HG02840 (cell line): ENCODE data around the gene MAPKAPK3.
A peak's percentile ranks its signal among the peaks of the same experiment; 100 is the strongest.

Source experiments
- ATAC-seq: cut with Tn5 transposase; IDR thresholded peaks from one replicate; pipeline ENCODE4 v1.9.1; 2021; ENCODE audit warnings: mild to moderate bottlenecking, moderate library complexity, moderate number of reproducible peaks; ENCODE audit not compliant: unreplicated experiment, low FRiP score

Gene MAPKAPK3

GRCh38 chr3:50607271-50608091 lies 9.5 kb upstream of the MAPKAPK3 start:
- no peak for ATAC-seq

GRCh38 chr3:50608278-50608677 lies 8.7 kb upstream of the MAPKAPK3 start:
- ATAC-seq = no peak

- ATAC-seq = no peak
These were observed 7.7 kb upstream of the MAPKAPK3 start for GRCh38 chr3:50609071-50609762.

GRCh38 chr3:50609763-50610085 lies 7.2 kb upstream of the MAPKAPK3 start:
- no peak for ATAC-seq

- ATAC-seq = no peak
These were observed 6.6 kb upstream of the MAPKAPK3 start for GRCh38 chr3:50610181-50610971.

- no peak for ATAC-seq
These were observed 5.9 kb upstream of the MAPKAPK3 start for GRCh38 chr3:50610992-50611463.

- ATAC-seq = peak; percentile 78
These were observed 5.3 kb upstream of the MAPKAPK3 start, which contains the start of gene CISH for GRCh38 chr3:50611464-50612233. CISH (minus strand) TSS chr3:50611774; CDS start chr3:50611650, 124 bp downstream.

- no peak for ATAC-seq
These were observed 4.6 kb upstream of the MAPKAPK3 start for GRCh38 chr3:50612234-50612882.

GRCh38 chr3:50612970-50613846 lies 3.7 kb upstream of the MAPKAPK3 start:
- ATAC-seq = no peak

- ATAC-seq = no peak
These were observed 1.8 kb upstream of the MAPKAPK3 start for GRCh38 chr3:50615190-50615589.

GRCh38 chr3:50616003-50616769 lies 765 bp upstream of the MAPKAPK3 start:
- ATAC-seq = peak; percentile 19

- peak; percentile 69 for ATAC-seq
These were observed 218 bp upstream of the MAPKAPK3 start for GRCh38 chr3:50616770-50617095.

GRCh38 chr3:50617911-50618481 lies 1.0 kb downstream of the MAPKAPK3 start:
- no peak for ATAC-seq

- ATAC-seq = no peak
These were observed 3.5 kb downstream of the MAPKAPK3 start for GRCh38 chr3:50620420-50620819.

GRCh38 chr3:50620820-50621219 lies 3.9 kb downstream of the MAPKAPK3 start:
- ATAC-seq = no peak

- no peak for ATAC-seq
These were observed 5.9 kb downstream of the MAPKAPK3 start for GRCh38 chr3:50622881-50623280.

GRCh38 chr3:50623840-50624474 lies 7.0 kb downstream of the MAPKAPK3 start:
- no peak for ATAC-seq
